Dedifferentiated amniotic fluid mesenchymal stem cell (primary cell): ENCODE measurements around the gene LILRA1.
"Not testable (repeated sequence)": the region's sequence is repeated elsewhere in the genome, so short reads cannot be mapped to it uniquely, and the experiment has no call there.

Experiments
- DNase-seq: peaks from one replicate; pipeline ENCODE4 v3.0.0-alpha.2; 2016; ENCODE audit errors: extremely low spot score

LILRA1 gene

DNA sequence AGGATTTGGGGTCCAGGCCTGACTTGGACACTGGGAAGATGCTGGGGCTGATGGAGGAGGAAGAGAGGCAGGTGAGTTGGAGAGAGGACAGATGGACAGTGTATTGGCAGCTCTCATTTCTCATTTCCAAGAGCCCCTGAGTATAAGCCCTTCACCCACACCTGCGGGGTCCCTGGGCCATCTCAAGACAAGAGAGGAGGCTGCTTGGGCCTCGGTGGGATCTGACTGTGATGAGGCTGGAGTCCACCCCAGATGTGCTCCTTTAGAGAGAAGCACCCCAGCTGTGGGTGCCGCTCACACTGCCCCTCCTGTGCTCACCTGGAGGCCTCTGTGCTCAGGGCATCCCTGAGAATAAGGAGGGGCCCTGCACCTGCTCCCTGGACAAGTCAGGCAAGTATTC is 16.1 kb upstream of the LILRA1 start:
- DNase-seq: no peak

GRCh38 chr19:54578268-54578667 is 15.2 kb upstream of the LILRA1 start:
- DNase-seq: not testable (repeated sequence)

GRCh38 chr19:54586397-54586796 is 7.0 kb upstream of the LILRA1 start:
- DNase-seq: no peak

DNA sequence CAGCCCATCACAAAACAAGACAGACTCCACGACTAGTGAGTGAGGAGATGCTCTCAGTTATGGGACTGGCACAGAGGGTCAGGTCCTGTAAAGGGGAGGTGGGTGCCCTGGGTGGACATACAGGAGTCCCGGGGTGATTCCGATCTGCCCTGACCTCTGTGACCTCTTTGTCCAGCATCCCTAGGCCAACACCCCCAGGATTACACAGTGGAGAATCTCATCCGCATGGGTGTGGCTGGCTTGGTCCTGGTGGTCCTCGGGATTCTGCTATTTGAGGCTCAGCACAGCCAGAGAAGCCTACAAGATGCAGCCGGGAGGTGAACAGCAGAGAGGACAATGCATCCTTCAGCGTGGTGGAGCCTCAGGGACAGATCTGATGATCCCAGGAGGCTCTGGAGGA is 6.4 kb upstream of the LILRA1 start:
- no peak for DNase-seq

GRCh38 chr19:54593931-54594626 is 647 bp downstream of the LILRA1 start:
- DNase-seq: not testable (repeated sequence)

GRCh38 chr19:54594737-54595136 is 1.3 kb downstream of the LILRA1 start:
- no peak for DNase-seq

DNA sequence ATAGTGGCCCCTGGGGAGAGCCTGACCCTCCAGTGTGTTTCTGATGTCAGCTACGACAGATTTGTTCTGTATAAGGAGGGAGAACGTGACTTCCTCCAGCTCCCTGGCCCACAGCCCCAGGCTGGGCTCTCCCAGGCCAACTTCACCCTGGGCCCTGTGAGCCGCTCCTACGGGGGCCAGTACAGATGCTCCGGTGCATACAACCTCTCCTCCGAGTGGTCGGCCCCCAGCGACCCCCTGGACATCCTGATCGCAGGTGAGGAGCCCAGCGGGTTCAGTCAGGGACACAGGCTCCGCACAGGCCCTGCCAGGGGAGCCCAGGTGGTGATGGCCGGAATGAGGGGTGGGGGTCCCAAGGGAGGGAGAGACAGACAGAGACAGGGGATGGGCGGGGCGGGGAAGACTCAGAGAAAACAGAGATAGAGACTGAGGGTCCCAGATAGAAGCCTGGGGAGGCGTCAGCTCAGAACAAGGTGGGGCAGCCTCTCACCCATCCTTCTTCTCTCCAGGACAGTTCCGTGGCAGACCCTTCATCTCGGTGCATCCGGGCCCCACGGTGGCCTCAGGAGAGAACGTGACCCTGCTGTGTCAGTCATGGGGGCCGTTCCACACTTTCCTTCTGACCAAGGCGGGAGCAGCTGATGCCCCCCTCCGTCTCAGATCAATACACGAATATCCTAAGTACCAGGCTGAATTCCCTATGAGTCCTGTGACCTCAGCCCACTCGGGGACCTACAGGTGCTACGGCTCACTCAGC is 2.4 kb downstream of the LILRA1 start:
- not testable (repeated sequence) for DNase-seq

DNA sequence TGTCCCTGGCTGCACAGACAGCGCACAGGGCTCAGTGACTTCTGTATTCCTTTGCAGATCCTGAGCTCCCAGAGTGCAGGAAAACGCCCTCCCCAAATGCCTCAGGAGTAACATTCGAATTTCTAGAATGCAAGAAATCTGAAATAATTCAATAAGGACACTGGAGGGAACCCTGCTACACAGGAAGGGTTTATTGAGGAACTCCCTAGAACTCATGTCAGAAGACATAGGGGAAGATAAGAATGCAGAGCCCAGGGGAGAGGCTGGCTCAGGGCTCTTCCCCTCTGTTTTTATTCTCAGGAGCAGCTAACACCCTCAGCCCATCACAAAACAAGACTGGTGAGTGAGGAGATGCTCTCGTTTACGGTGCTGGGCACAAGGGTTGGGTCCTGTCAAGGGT is 6.8 kb downstream of the LILRA1 start:
- no peak for DNase-seq

DNA sequence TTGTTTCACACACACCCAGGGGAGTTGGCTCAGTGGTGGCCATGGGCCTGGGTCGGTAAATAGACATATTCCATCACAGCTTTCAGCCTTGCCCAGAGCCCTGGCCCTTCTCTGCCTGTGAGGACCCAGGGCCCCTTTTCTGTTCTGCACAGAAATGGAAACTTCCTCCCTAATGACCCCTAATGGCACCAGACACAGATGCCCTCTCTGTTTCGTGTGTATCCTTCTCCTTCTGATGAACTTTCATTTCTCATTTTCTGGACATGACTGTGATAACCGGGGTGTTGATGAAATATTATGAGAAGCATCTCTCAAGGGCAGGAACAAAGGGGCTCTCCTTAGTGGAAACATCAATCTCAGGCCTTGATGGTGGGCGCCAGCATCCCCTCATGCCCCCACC is 12.8 kb downstream of the LILRA1 start:
- DNase-seq: no peak

DNA sequence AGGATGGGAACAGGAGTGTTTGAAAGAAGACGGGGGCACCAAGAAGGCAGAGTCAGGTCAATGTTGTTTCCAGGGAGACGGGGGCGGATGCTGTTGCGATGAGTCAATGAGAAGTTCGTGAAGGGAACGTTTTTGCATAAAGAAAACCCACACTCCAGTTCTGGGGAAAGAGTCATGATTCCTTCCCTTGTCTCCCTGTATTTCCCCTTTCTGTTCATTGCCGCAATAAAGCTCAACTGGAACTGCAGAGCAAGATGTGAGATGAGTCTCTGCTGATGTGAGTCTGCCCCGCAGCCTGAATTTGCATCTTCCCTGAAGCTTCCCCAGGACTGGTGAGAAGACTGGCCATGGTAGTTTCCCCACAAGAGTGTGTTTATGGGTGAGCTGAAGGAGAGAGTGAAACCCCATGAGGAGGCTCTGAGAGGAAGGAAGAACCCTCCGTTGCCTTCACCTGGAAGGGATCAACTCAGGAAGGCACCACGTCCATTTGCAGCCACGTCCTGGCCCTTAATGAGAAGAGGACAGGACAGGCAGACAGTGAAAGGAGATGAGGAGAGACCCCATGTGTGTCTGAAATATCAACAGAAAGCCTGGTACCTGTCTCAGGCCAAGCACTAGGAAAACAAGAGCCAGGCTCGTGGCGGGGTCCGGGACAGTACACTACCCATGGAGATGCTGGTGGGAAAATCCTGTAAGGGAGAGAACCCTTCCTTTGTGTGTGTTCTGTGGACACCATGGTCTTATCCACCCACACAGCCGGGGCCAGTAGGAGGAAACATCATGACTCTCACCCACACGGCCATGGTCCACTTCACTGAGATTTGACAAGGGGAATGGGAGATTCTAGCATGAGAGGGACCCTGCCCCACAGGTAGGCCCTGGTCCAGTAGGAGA is 13.7 kb downstream of the LILRA1 start:
- DNase-seq: no peak

DNA sequence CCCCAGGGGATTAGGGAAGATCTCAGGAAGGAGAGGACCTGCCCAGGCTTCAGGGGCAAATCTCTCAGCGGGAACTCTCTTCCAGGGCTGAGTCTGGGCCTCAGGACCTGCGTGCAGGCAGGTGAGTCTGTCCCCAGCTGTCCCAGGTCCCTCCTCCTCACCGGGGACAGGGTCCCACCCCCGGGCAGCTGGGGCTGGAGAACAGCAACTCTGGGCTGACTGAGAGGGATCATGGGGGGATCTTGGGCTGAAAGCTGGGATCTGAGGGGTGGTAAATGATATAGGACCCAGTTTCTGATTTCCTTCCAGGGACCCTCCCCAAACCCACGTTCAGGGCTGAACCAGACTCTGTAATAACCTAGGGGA is 14.3 kb downstream of the LILRA1 start:
- no peak for DNase-seq

GRCh38 chr19:54608205-54608604 is 14.8 kb downstream of the LILRA1 start:
- DNase-seq: no peak

DNA sequence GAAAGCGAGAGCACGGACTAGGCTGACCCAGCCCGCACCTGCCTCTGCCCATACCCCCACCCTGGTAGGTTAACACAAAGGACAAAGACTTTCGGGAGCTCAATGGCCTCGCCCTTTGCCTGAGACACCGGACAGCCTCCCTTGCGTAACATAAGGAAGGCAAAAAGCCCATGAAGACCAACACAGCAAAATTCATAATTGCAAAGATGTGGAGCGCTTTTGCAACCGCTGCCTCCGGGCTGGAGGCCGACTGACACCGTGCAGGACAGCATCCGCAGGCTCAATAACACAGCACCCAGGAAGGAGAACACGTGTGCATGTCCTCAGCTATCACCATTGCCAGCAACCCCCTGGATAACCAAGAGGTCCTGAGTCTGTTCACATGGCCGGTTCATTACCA is 15.4 kb downstream of the LILRA1 start:
- DNase-seq: no peak

DNA sequence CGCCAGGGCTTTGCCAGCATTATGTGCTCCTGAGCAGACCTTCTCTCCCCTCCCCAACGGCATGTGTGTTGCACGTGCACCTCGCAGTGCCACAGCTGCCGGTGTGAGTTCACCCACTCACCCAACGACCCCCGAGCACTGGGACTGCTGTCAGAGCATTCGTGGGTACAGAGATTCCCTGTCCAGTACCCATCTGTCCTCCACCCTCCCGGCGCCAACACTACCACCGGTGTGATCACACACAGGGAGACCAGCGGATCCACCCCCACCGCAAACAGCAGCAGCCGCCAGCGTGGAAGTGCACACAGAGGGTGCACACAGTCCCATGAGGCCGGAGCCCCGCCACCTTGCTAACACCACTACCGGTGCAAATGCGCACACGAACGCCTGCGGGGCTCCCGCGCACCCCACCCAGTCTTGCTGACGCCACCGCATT is 15.9 kb downstream of the LILRA1 start:
- no peak for DNase-seq

- no peak for DNase-seq
These were observed 19.0 kb downstream of the LILRA1 start for GRCh38 chr19:54612428-54612827.

DNA sequence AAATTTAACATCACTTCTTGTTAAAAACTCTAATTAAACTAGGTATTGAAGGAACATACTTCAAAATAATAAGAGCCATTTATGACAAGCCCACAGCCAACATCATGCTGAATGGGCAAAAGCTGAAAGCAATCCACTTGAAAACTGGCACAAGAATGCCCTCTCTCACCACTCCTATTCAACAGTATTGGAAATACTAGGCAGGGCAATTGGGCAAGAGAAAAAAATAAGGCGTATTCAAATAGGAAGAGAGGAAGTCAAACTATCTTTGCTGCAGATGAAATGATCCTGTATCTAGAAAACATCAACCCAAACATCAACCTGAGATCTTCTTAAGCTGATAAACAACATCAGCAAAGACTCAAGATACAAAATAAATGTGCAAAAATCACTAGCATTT is 21.3 kb downstream of the LILRA1 start:
- DNase-seq: no peak

GRCh38 chr19:54616057-54616456 is 22.6 kb downstream of the LILRA1 start:
- no peak for DNase-seq

DNA sequence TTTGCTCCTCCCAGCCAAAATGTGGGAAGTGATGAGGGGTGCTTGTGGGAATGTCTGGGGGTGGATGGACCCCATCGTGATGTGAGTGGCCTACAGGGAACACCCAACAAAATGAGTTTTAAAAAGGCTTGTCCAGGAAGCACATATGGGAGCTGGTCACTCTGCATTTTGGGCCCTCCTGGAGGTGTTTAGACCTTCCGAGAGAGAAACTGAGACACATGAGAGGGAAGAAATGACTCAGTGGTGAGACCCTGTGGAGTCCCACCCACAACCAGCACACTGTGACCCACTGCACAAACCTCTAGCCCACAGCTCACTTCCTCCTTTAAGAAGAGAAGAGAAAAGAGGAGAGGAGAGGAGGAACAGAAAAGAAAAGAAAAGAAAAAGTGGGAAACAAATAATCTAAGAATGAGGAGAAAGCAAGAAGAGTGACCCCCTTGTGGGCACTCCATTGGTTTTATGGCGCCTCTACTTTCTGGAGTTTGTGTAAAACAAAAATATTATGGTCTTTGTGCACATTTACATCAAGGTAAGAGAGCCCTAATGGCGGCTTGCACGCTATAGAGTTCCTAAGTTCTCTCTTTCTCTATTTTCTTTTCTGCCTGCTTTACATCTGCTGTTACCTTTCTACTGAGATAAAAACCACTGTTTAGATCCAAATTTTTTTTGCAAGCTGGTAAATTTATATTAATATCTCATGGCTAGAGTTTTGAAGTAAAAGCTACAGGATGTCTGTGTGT is 23.6 kb downstream of the LILRA1 start:
- DNase-seq: no peak

- DNase-seq: no peak
These were observed 27.0 kb downstream of the LILRA1 start for GRCh38 chr19:54620464-54620863.

- DNase-seq: no peak
These were observed 29.0 kb downstream of the LILRA1 start for GRCh38 chr19:54622431-54622830.

DNA sequence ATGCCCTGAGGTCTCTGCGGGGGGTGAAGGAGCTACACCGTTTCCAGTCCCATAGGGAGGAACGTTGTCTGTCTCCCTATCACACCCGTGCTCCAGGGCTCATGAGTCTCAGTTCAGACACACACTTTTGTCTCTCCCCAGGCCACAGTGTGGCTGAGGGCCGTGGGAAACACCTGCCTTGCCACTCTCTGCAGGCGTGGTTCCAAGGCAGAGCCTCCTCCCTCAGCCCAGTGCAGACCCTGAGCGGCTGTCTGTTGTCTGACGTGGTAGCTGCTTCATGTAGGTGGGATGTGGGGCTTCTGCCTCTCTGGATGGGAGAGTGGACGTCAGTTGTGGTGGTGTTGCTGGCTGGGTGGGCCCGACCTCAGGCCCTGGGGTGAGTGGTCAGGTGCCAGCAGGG is 30.8 kb downstream of the LILRA1 start:
- DNase-seq: not testable (repeated sequence)
